ENCODE results near the gene EML5.

GRCh38 chr14:88707088-88707487 is 85.7 kb downstream of the EML5 start:
- TF ChIP-seq CTCF (conservative IDR thresholded peaks at IDR 0.05; ENCODE audit: low read depth, low read length) (no peak), EZH2 (IDR thresholded peaks at IDR 0.05; ENCODE audit: low read length, unreplicated experiment) (no peak)
